K562 (cell line): ENCODE results near the gene SPATA3. TPM values are rescaled to one million over a fixed set of nuclear protein-coding genes. Genes with fewer than 3 reads are reported as not detected.
A peak's percentile ranks its signal among the peaks of the same experiment; 100 is the strongest.

Experiments
- ATAC-seq: fragments of 200-7000 bp; cut with Tn5 transposase; 3 replicates; pipeline ENCODE4 v1.9.1; 2020; ENCODE audit warnings: moderate library complexity
- BruUV-seq: library from RNA; stranded (reverse); fragments of 400-500 nt; replicated peaks from 2 replicates; lab custom pipeline; 2021; lab: Mats Ljungman, UMichigan
- CTCF ChIA-PET: fragments of 300-600 bp; formaldehyde crosslinking; extraction: SDS; loops from one replicate; lab custom pipeline; 2021; ENCODE audit warnings: low intra/inter-chr PET ratio; lab: Yijun Ruan, JAX
- POLR2A ChIA-PET: fragments of 300-600, 350-650 bp; sonication (Branson Sonifier 250); formaldehyde crosslinking; extraction: SDS; loops from one replicate; lab custom pipeline; 2021; ENCODE audit warnings: antibody characterized with exemption, inconsistent platforms; lab: Yijun Ruan, JAX
- DNase-seq, 4 experiments: peaks; one replicate each; pipeline versions ENCODE4 v3.0.0 to v3.0.0-alpha.2; 2011 to 2018; ENCODE audit warnings: low spot score in 3 of 4, mixed read lengths in 3 of 4; ENCODE audit errors: extremely low read depth in 1 of 4
- FAIRE-seq: peaks from 2 replicates; lab custom pipeline; 2011; peaks lifted over from hg19 to GRCh38; lab: Jason Lieb, UNC
- H2AFZ ChIP-seq: 2 replicates; pipeline ENCODE4 v1.6.0; 2011; ENCODE audit warnings: low read depth, low read length, control low read depth, inconsistent platforms
- H3K27ac ChIP-seq: fragments of 200-600 bp; 3 replicates; pipeline ENCODE4 v1.8.0; 2011; ENCODE audit warnings: low read depth, mild to moderate bottlenecking, control low read depth, inconsistent platforms, low read length, moderate library complexity, mixed read lengths; ENCODE audit errors: extremely low read depth
- H3K27me3 ChIP-seq, 2 experiments: fragments of 300-600 bp in 1 of 2; 2 replicates in 1 of 2; 3 replicates in 1 of 2; pipeline versions ENCODE4 v1.6.0 to v1.8.0; 2011; ENCODE audit warnings: inconsistent platforms in 2 of 2, low read length in 2 of 2, mild to moderate bottlenecking in 1 of 2, mixed read lengths in 1 of 2, moderate library complexity in 1 of 2; ENCODE audit not compliant: control insufficient read depth in 2 of 2, insufficient read depth in 2 of 2
- H3K36me3 ChIP-seq: fragments of 300-600 bp; 3 replicates; pipeline ENCODE4 v1.8.0; 2011; ENCODE audit warnings: mild to moderate bottlenecking, low read length, inconsistent platforms; ENCODE audit not compliant: control insufficient read depth, insufficient read depth
- H3K4me1 ChIP-seq, 2 experiments: fragments of 200-600 bp in 1 of 2; replicated peaks in 1 of 2; 2 replicates in 1 of 2; 3 replicates in 1 of 2; pipeline versions ENCODE4 v1.5.1 to v1.8.0; 2011; ENCODE audit warnings: inconsistent platforms in 2 of 2, low read length in 2 of 2, mild to moderate bottlenecking in 1 of 2, mixed read lengths in 1 of 2, moderate library complexity in 1 of 2; ENCODE audit not compliant: control insufficient read depth in 2 of 2, insufficient read depth in 2 of 2
- H3K4me2 ChIP-seq: 2 replicates; pipeline ENCODE4 v1.6.1; 2011; ENCODE audit warnings: low read length, control low read depth, inconsistent platforms, mixed read lengths; ENCODE audit not compliant: insufficient read depth
- H3K4me3 ChIP-seq: fragments of 200-600 bp; sonication (generic), shearing (Covaris generic); 2 replicates; pipeline ENCODE4 v1.5.1; 2016; ENCODE audit warnings: control low read depth, inconsistent platforms
- H3K79me2 ChIP-seq: fragments of 200-600 bp; 3 replicates; pipeline ENCODE4 v1.8.0; 2011; ENCODE audit warnings: low read length, inconsistent platforms; ENCODE audit not compliant: control insufficient read depth, insufficient read depth
- H3K9ac ChIP-seq, 2 experiments: 2 replicates each; pipeline versions ENCODE4 v1.6.0 to v1.6.1; 2011; ENCODE audit warnings: low read depth in 2 of 2, low read length in 2 of 2, control low read depth in 1 of 2, inconsistent platforms in 1 of 2, mild to moderate bottlenecking in 1 of 2, mixed read lengths in 1 of 2; ENCODE audit not compliant: insufficient read depth in 1 of 2
- H3K9me1 ChIP-seq: one replicate; pipeline ENCODE4 v1.6.0; 2011; ENCODE audit warnings: inconsistent platforms, mild to moderate bottlenecking, low read length, moderate library complexity; ENCODE audit not compliant: control insufficient read depth, insufficient read depth
- H3K9me3 ChIP-seq: replicated peaks from 2 replicates; pipeline ENCODE4 v1.5.1; 2011; ENCODE audit warnings: low read depth, low read length, inconsistent platforms; ENCODE audit not compliant: control insufficient read depth, insufficient read depth
- H4K20me1 ChIP-seq: replicated peaks from 2 replicates; pipeline ENCODE4 v1.6.1; 2011; ENCODE audit warnings: low read length, inconsistent platforms, mixed read lengths; ENCODE audit not compliant: control insufficient read depth, insufficient read depth
- ATF1 ChIP-seq, 2 experiments: fragments of 450-650 bp in 1 of 2; IDR thresholded peaks; 2 replicates each; pipeline ENCODE4 v1.6.1; 2016; ENCODE audit warnings: missing compliant biosample characterization in 1 of 2, missing genetic modification characterization in 1 of 2
- BDP1 ChIP-seq: IDR thresholded peaks from 3 replicates; pipeline ENCODE4 v1.6.1; 2011; ENCODE audit not compliant: insufficient read length, insufficient read depth
- CTCF ChIP-seq, 3 experiments: IDR thresholded peaks in 2 of 3; conservative IDR thresholded peaks in 1 of 3; 2 replicates each; pipeline ENCODE4 v1.5.1; 2011 to 2012; ENCODE audit warnings: low read length in 3 of 3, mild to moderate bottlenecking in 3 of 3, control low read depth in 2 of 3, improper control_type of control experiment in 1 of 3, inconsistent platforms in 1 of 3, low read depth in 1 of 3, mixed read lengths in 1 of 3, moderate library complexity in 1 of 3; ENCODE audit not compliant: insufficient read depth in 2 of 3
- DACH1 ChIP-seq: fragments of 450-650 bp; IDR thresholded peaks from 2 replicates; pipeline ENCODE4 v1.6.1; 2018; ENCODE audit not compliant: partially characterized antibody
- DIDO1 ChIP-seq: fragments of 450-650 bp; IDR thresholded peaks from 2 replicates; pipeline ENCODE4 v1.6.1; 2016; ENCODE audit warnings: low read depth, missing biosample characterization, missing genetic modification characterization
- ELF1 ChIP-seq: fragments of 200-800 bp; sonication (Bioruptor generic); IDR thresholded peaks from 2 replicates; pipeline ENCODE4 v1.6.1; 2016; ENCODE audit warnings: missing genetic modification characterization, missing compliant biosample characterization
- FOXA1 ChIP-seq: fragments of 450-650 bp; IDR thresholded peaks from 2 replicates; pipeline ENCODE4 v1.6.1; 2016; ENCODE audit warnings: mild to moderate bottlenecking, borderline replicate concordance
- FOXA3 ChIP-seq, 2 experiments: fragments of 450-650 bp in 1 of 2; sonication (generic) in 1 of 2; formaldehyde crosslinking; IDR thresholded peaks in 1 of 2; conservative IDR thresholded peaks in 1 of 2; 2 replicates each; pipeline versions ENCODE4 v1.4.0 to v1.8.0; 2020 to 2022; ENCODE audit warnings: mild to moderate bottlenecking in 2 of 2, missing genetic modification reagents in 1 of 2
- PTRF ChIP-seq: fragments of 450-650 bp; IDR thresholded peaks from 2 replicates; pipeline ENCODE4 v1.6.1; 2016; ENCODE audit warnings: mild to moderate bottlenecking, missing genetic modification characterization, missing compliant biosample characterization
- SIN3A ChIP-seq, 2 experiments: fragments of 150-350 bp in 1 of 2; IDR thresholded peaks; 2 replicates each; pipeline ENCODE4 v1.6.1; 2011 to 2016; ENCODE audit warnings: borderline replicate concordance in 2 of 2, low read depth in 2 of 2, low read length in 2 of 2, mild to moderate bottlenecking in 2 of 2, moderate library complexity in 2 of 2; ENCODE audit not compliant: control insufficient read depth in 1 of 2
- SIN3B ChIP-seq: fragments of 450-650 bp; IDR thresholded peaks from 2 replicates; pipeline ENCODE4 v1.6.1; 2017; ENCODE audit warnings: low read depth, mild to moderate bottlenecking, moderate library complexity
- SNRNP70 ChIP-seq: fragments of 200-400 bp; formaldehyde crosslinking; optimal IDR thresholded peaks from 2 replicates; pipeline ENCODE3; 2017; ENCODE audit warnings: low read depth, low read length
- ZNF778 ChIP-seq: fragments of 450-650 bp; formaldehyde crosslinking; IDR thresholded peaks from 2 replicates; pipeline ENCODE4 v1.4.0; 2020; ENCODE audit warnings: mild to moderate bottlenecking, moderate library complexity
- WGBS: fragments of 100-300 bp; shearing (Covaris generic); methylation state at CpG from one replicate; pipeline ENCODE4 v1.1.6; 2016; ENCODE audit warnings: low coverage, mixed read lengths; ENCODE audit not compliant: insufficient coverage; ENCODE audit errors: missing lambda C conversion rate; 5-methylcytosine and 5-hydroxymethylcytosine counted together
- in situ Hi-C: fragments of 300-500 bp; cut with MboI; formaldehyde crosslinking; loops from 4 replicates; pipeline ENCODE4 v1.15.0; 2018; ENCODE audit warnings: inconsistent platforms, mixed read lengths
- intact Hi-C: fragments of 100-400 bp; cut with micrococcal nuclease; formaldehyde crosslinking; loops from 2 replicates; pipeline ENCODE4 v1.14.2; 2022
- polyA plus RNA-seq, 8 experiments: library from polyadenylated mRNA; depleted of rRNA in 4 of 8; stranded (reverse) in 5 of 8; unstranded in 3 of 8; fragments of >200 nt; fragmentation: Nextera tagmentation in 2 of 8; fragmentation: Illumina TruSeq in 1 of 8; extraction: Ambion mirVana in 2 of 8; extraction: Trizol in 1 of 8; gene quantifications; 2 replicates each; pipeline versions ENCODE4 v1.2.1 to v1.2.3, GENCODE V29; 2011 to 2014; ENCODE audit warnings: inconsistent platforms in 1 of 8, missing spikeins in 1 of 8
- total RNA-seq, 7 experiments: library from RNA; depleted of rRNA in 6 of 7; stranded (reverse); fragments of >200 nt in 6 of 7; fragmentation: Illumina TruSeq in 2 of 7; extraction: Trizol in 2 of 7; gene quantifications; 2 replicates each; pipeline versions ENCODE4 v1.2.1 to v1.2.3, GENCODE V29; 2011 to 2021; ENCODE audit warnings: low replicate concordance in 1 of 7
- TF ChIP-seq, protein P1 (sequence below): IDR thresholded peaks from 3 replicates; pipeline ENCODE4 v1.6.1; 2011; ENCODE audit warnings: borderline replicate concordance, mild to moderate bottlenecking, moderate library complexity; ENCODE audit not compliant: insufficient read length; ENCODE audit errors: extremely low read depth

SPATA3 gene
- total and polyA plus RNA-seq, 9 of the 15 experiments (the other 6 are each of a cell fraction or from before 2014, with no cell fraction given), result not detected

GRCh38 chr2:231056453-231057416 is 60.8 kb downstream of the SPATA3 start, which contains the start of gene PSMD1:
TSS of gene PSMD1 (plus strand) at chr2:231056867. CDS start at chr2:231057026, 159 bp downstream.
- peak within 1 kb of the TSS; percentile 80 for H3K4me2 ChIP-seq
- H3K4me3 ChIP-seq, result peak within 1 kb of the TSS; percentile 90
- peaks cover 9 to 11% of the 10 kb centered on the region in 2 experiments; a peak in 4 of 5 replicates for H3K4me1 ChIP-seq
- H3K9ac ChIP-seq, result peak within 1 kb of the TSS; percentile 95 to 96
- no peaks in the 10 kb centered on the region for H3K27me3 ChIP-seq
- CTCF ChIA-PET, result no interaction called here
- 0 out of 2 replicates have a peak, but pooled peaks cover 11% of the 10 kb centered on the region for H4K20me1 ChIP-seq
- H3K36me3 ChIP-seq, result peaks cover 27% of the 10 kb centered on the region; the same call in 2 of the 3 replicates
- peak; percentile 84 to 92 (median 88) for DNase-seq
- H2AFZ ChIP-seq, result peak within 1 kb of the TSS; percentile 98
- no peaks in the 10 kb centered on the region for H3K9me1 ChIP-seq
- no peaks in the 10 kb centered on the region for H3K9me3 ChIP-seq
- peak; percentile 93 for FAIRE-seq
- ATAC-seq, result peak; percentile 86
- WGBS, result 0% methylated on average over 28 of the region's 73 CpGs
- H3K27ac ChIP-seq, result peak within 1 kb of the TSS; percentile 98
- intact Hi-C loops (loop anchor here (10.0 kb wide), 1 partner anchor 152 kb away; no protein-coding TSS in a partner anchor), in situ Hi-C loops (no loop called here)
- no TSS peak for BruUV-seq
- H3K79me2 ChIP-seq, result peaks cover 50% of the 10 kb centered on the region
- POLR2A ChIA-PET, result interaction anchor here (0.6 to 0.9 kb wide), 3 partner anchors 12 to 407 kb away, joined by 3 to 4 read pairs (median 3); partner anchors contain the start of gene NCL
- TF ChIP-seq CTCF (IDR thresholded peaks at IDR 0.05 in 2 of 3, conservative IDR thresholded peaks at IDR 0.05 in 1 of 3; ENCODE audit: insufficient read depth in 2 of 3, low read depth in 1 of 3, low read length in 3 of 3), result peak; percentile 74 to 88 (median 84)
- TF ChIP-seq ZNF778 (CRISPR knock-in tag), result no peak
- TF ChIP-seq FOXA1, result no peak
- no peak for TF ChIP-seq PTRF (tag)
- no peak for TF ChIP-seq BDP1
- no peak for TF ChIP-seq FOXA3 (CRISPR knock-in tag; conservative IDR thresholded peaks at IDR 0.05 in 1 of 2, IDR thresholded peaks at IDR 0.05 in 1 of 2)
- TF ChIP-seq SIN3A (IDR thresholded peaks at IDR 0.05; ENCODE audit: borderline replicate concordance in 2 of 2, control insufficient read depth in 1 of 2, low read depth in 2 of 2, low read length in 2 of 2), result no peak
- peak; percentile 87 for TF ChIP-seq DACH1
- no peak for TF ChIP-seq ELF1 (tag)
- peak; percentile 80; the same call in 1 of the 2 replicates for TF ChIP-seq DIDO1 (tag)
- TF ChIP-seq SNRNP70, result no peak
- no peak for TF ChIP-seq ATF1 (CRISPR knock-in tag; IDR thresholded peaks at IDR 0.05)
- peak; percentile 60 for TF ChIP-seq ATF1 (tag; IDR thresholded peaks at IDR 0.05)
- TF ChIP-seq, protein P1, sequence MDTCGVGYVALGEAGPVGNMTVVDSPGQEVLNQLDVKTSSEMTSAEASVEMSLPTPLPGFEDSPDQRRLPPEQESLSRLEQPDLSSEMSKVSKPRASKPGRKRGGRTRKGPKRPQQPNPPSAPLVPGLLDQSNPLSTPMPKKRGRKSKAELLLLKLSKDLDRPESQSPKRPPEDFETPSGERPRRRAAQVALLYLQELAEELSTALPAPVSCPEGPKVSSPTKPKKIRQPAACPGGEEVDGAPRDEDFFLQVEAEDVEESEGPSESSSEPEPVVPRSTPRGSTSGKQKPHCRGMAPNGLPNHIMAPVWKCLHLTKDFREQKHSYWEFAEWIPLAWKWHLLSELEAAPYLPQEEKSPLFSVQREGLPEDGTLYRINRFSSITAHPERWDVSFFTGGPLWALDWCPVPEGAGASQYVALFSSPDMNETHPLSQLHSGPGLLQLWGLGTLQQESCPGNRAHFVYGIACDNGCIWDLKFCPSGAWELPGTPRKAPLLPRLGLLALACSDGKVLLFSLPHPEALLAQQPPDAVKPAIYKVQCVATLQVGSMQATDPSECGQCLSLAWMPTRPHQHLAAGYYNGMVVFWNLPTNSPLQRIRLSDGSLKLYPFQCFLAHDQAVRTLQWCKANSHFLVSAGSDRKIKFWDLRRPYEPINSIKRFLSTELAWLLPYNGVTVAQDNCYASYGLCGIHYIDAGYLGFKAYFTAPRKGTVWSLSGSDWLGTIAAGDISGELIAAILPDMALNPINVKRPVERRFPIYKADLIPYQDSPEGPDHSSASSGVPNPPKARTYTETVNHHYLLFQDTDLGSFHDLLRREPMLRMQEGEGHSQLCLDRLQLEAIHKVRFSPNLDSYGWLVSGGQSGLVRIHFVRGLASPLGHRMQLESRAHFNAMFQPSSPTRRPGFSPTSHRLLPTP, result no peak
- TF ChIP-seq SIN3B, result peak; percentile 58; the same call in 1 of the 2 replicates
